WERI-Rb-1 (cell line): Measurements from ENCODE around the gene BTBD6.

ENCODE experiments used
- DNase-seq: peaks from one replicate; pipeline ENCODE4 v3.0.0-alpha.2; 2020
- H3K27ac ChIP-seq: fragments of 250-450 bp; sonication (Bioruptor Pico); 2 replicates; pipeline ENCODE4 v1.5.1; 2020; ENCODE audit warnings: mild to moderate bottlenecking, moderate library complexity
- H3K27me3 ChIP-seq: fragments of 250-450 bp; sonication (Bioruptor Pico); 2 replicates; pipeline ENCODE4 v1.5.1; 2021; ENCODE audit warnings: mild to moderate bottlenecking, low read depth, moderate library complexity; ENCODE audit not compliant: insufficient read depth, severe bottlenecking
- H3K36me3 ChIP-seq: fragments of 250-450 bp; sonication (Bioruptor Pico); 2 replicates; pipeline ENCODE4 v1.5.1; 2020; ENCODE audit warnings: mild to moderate bottlenecking, moderate library complexity
- H3K4me3 ChIP-seq: 2 replicates; pipeline ENCODE4 v1.5.1; 2011; ENCODE audit warnings: low read depth, mild to moderate bottlenecking, control low read depth, low read length
- H3K9me3 ChIP-seq: fragments of 250-450 bp; sonication (Bioruptor Pico); 2 replicates; pipeline ENCODE4 v1.5.1; 2021; ENCODE audit warnings: mild to moderate bottlenecking, moderate library complexity; ENCODE audit not compliant: severe bottlenecking
- TF ChIP-seq, protein P1 (sequence below): IDR thresholded peaks from 2 replicates; pipeline ENCODE4 v1.5.1; 2011; ENCODE audit warnings: low read depth, mild to moderate bottlenecking, control low read depth, inconsistent platforms, low read length

BTBD6 gene

GRCh38 chr14:105208738-105209075, 39.6 kb upstream of the BTBD6 start:
- Histone ChIP-seq H3K36me3 (peaks cover 25% of the 10 kb centered on the region), H3K27me3 (no peaks in the 10 kb centered on the region), H3K27ac (no peak overlapping the region), H3K4me3 (no peak overlapping the region), H3K9me3 (no peaks in the 10 kb centered on the region)
- DNase-seq = no peak
- TF ChIP-seq, protein P1, sequence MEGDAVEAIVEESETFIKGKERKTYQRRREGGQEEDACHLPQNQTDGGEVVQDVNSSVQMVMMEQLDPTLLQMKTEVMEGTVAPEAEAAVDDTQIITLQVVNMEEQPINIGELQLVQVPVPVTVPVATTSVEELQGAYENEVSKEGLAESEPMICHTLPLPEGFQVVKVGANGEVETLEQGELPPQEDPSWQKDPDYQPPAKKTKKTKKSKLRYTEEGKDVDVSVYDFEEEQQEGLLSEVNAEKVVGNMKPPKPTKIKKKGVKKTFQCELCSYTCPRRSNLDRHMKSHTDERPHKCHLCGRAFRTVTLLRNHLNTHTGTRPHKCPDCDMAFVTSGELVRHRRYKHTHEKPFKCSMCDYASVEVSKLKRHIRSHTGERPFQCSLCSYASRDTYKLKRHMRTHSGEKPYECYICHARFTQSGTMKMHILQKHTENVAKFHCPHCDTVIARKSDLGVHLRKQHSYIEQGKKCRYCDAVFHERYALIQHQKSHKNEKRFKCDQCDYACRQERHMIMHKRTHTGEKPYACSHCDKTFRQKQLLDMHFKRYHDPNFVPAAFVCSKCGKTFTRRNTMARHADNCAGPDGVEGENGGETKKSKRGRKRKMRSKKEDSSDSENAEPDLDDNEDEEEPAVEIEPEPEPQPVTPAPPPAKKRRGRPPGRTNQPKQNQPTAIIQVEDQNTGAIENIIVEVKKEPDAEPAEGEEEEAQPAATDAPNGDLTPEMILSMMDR = no peak

DNA sequence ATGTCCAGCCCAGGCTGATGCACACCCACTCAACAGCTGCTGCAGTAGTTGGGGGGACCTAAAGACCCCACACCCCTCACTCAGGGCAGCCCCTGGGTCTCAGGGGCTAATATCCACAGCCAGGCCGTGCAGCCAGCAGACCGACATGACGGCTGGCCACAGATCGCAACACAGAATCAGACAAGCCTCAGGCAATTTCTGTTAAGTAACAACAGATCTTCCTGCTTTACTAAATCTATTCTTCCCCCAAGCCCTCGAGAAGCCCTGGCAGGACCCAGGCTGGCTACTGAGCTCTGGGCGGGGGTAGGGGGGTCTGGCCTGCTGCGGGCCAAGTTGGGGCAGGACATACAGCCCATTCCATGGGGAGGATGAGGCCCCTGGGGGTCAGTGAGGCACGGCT, 39.2 kb upstream of the BTBD6 start:
- DNase-seq = no peak
- Histone ChIP-seq H3K4me3 (no peak overlapping the region), H3K9me3 (no peaks in the 10 kb centered on the region), H3K36me3 (peaks cover 25% of the 10 kb centered on the region), H3K27me3 (no peaks in the 10 kb centered on the region), H3K27ac (no peak overlapping the region)
- TF ChIP-seq, protein P1 = no peak

DNA sequence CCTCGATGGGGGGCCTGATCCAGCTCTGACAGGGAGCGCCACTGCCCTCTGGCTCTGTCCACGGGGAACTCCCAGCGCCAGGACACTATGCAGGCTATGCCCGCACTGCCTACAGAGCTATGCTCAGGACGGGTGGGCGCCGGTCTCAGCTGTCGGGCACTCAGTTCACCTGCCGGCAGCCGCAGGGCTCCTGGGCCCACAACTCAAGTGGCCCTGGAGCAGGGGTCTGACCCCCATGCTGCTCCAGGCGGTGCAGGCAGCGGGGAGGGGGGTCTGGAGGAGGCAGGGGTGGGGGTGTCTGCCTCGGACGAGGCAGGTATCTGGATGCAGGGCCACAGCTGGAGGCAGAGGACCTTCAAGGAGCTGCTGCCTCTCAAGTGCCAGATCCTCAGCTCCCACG, 38.7 kb upstream of the BTBD6 start:
- H3K27ac ChIP-seq = no peak overlapping the region
- DNase-seq = no peak
- TF ChIP-seq, protein P1 = no peak
- peaks cover 25% of the 10 kb centered on the region for H3K36me3 ChIP-seq
- H3K9me3 ChIP-seq = no peaks in the 10 kb centered on the region
- H3K4me3 ChIP-seq = no peak overlapping the region
- no peaks in the 10 kb centered on the region for H3K27me3 ChIP-seq

DNA sequence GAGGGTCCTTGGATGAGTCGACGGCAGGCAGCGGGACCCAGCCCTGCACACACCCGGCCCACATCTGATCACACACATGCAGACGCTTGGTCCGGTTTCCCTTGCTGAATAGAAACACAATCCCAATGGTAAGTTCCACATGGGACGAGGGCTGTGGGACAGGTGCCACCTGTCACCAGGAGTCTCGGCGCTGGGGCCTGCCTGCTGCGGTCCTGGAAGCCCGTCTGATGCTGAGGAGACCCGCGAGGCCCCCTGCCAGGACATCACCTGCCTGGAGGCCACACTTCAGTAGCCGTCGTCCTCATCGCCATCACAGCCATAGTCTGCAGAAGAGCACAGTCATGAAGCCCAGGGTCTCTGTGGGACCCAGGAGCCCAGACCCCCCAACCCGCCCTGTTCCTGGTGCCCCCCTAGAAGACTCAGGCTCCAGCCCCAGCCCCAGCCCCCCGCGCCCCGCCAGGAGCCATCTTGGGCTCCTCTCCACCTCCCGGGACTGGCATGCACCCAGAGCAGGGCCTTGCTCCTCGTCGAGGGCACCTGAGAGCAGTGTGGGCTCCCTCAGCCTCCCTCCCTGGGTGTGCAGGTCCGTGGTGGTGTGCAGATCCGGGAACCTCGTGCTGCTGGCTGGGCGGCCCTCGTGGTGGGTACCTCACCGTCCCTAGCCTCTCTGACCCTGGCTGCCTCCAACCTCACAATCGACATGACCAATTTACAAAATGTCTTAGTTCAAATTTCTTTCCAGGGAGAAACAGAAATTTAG, 37.9 kb upstream of the BTBD6 start:
- Histone ChIP-seq H3K9me3 (no peaks in the 10 kb centered on the region), H3K27ac (no peak overlapping the region), H3K27me3 (no peaks in the 10 kb centered on the region), H3K36me3 (peaks cover 25% of the 10 kb centered on the region), H3K4me3 (no peak overlapping the region)
- TF ChIP-seq, protein P1 = no peak
- no peak for DNase-seq

DNA sequence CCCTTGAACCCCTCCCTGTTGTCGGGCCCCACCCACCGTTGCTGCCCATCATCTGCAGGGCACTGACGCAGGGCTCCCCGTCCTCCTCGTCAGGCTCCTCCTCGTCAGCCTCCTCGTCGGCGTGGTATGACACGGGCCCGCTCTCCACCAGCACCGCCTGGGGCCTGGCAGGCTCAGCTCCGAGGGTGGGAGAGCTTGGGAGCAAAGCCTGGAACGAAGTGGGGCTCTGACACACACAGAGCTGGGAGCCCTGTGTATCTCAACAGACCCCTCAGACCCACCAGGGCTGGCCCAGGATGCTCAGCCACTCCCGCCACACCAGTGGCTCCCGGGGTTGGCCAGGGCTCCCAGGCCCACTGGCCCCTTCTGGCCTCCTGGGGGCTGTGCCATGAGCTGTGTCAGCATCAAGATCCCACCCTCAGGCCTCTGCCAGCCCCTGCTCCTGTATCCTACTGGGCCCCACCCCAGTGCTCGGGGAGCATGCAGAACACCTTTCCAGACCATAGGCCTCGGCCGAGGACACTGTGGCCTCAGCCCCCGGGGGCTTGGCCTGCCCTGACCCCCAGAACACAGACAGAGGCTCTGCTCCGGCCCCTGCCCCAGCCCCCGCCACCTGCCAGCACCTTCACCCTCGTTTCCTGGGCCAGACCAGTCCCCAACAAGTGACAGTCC, 37.1 kb upstream of the BTBD6 start:
- no peak overlapping the region for H3K27ac ChIP-seq

More for the DNA sequence above, 37.1 kb upstream of the BTBD6 start:
- TF ChIP-seq, protein P1 = no peak
- no peak for DNase-seq
- Histone ChIP-seq H3K4me3 (no peak overlapping the region), H3K9me3 (no peaks in the 10 kb centered on the region), H3K27me3 (no peaks in the 10 kb centered on the region), H3K36me3 (peaks cover 25% of the 10 kb centered on the region)
